HEK293T (cell line): ENCODE results near the gene ZNRF3.

Experiments used
- CTCF ChIA-PET: fragments of 350-600 bp; formaldehyde crosslinking; extraction: SDS; loops from one replicate; lab custom pipeline; 2021; ENCODE audit warnings: antibody characterized with exemption, inconsistent platforms; lab: Yijun Ruan, JAX
- POLR2A ChIA-PET: fragments of 350-600 bp; formaldehyde crosslinking; extraction: SDS; loops from one replicate; lab custom pipeline; 2020; ENCODE audit warnings: antibody characterized with exemption, inconsistent platforms; lab: Yijun Ruan, JAX
- DNase-seq: peaks from one replicate; pipeline ENCODE4 v3.0.0; 2012; ENCODE audit warnings: mixed read lengths; ENCODE audit errors: extremely low spot score
- ARNT ChIP-seq: fragments of 450-650 bp; IDR thresholded peaks from 2 replicates; pipeline ENCODE4 v1.6.1; 2017; ENCODE audit warnings: mild to moderate bottlenecking
- BHLHE40 ChIP-seq: fragments of 450-650 bp; IDR thresholded peaks from 2 replicates; pipeline ENCODE4 v1.6.1; 2016; ENCODE audit warnings: mild to moderate bottlenecking, moderate library complexity, borderline replicate concordance
- CTBP1 ChIP-seq: fragments of 450-650 bp; IDR thresholded peaks from 2 replicates; pipeline ENCODE4 v1.6.1; 2016; ENCODE audit warnings: borderline replicate concordance
- ELF4 ChIP-seq: fragments of 450-650 bp; IDR thresholded peaks from 2 replicates; pipeline ENCODE4 v1.6.1; 2017; ENCODE audit warnings: antibody characterized with exemption
- FOXA1 ChIP-seq: fragments of 450-650 bp; IDR thresholded peaks from 2 replicates; pipeline ENCODE4 v1.6.1; 2016; ENCODE audit warnings: mild to moderate bottlenecking
- FOXK2 ChIP-seq: fragments of 450-650 bp; IDR thresholded peaks from 2 replicates; pipeline ENCODE4 v1.6.1; 2016; ENCODE audit warnings: mild to moderate bottlenecking
- FOXM1 ChIP-seq: fragments of 450-650 bp; IDR thresholded peaks from 2 replicates; pipeline ENCODE4 v1.6.1; 2017; ENCODE audit warnings: mild to moderate bottlenecking, borderline replicate concordance
- HDGF ChIP-seq: fragments of 450-650 bp; IDR thresholded peaks from 2 replicates; pipeline ENCODE4 v1.6.1; 2017; ENCODE audit warnings: antibody characterized with exemption, borderline replicate concordance
- L3MBTL2 ChIP-seq: fragments of 450-650 bp; conservative IDR thresholded peaks from 2 replicates; pipeline ENCODE4 v1.6.1; 2016; ENCODE audit warnings: mild to moderate bottlenecking
- LEF1 ChIP-seq: fragments of 450-650 bp; IDR thresholded peaks from 2 replicates; pipeline ENCODE4 v1.6.1; 2017; ENCODE audit warnings: mild to moderate bottlenecking, borderline replicate concordance
- NFRKB ChIP-seq: fragments of 450-650 bp; IDR thresholded peaks from 2 replicates; pipeline ENCODE4 v1.6.1; 2016; ENCODE audit warnings: mild to moderate bottlenecking, moderate library complexity
- SP1 ChIP-seq: fragments of 450-650 bp; IDR thresholded peaks from 2 replicates; pipeline ENCODE4 v1.6.1; 2017
- SUZ12 ChIP-seq: fragments of 450-650 bp; IDR thresholded peaks from 2 replicates; pipeline ENCODE4 v1.6.1; 2016; ENCODE audit warnings: mild to moderate bottlenecking
- TARDBP ChIP-seq: fragments of 450-650 bp; IDR thresholded peaks from 2 replicates; pipeline ENCODE4 v1.6.1; 2016
- ZNF384 ChIP-seq: fragments of 450-650 bp; IDR thresholded peaks from 2 replicates; pipeline ENCODE4 v1.6.1; 2016
- TF ChIP-seq, protein P1 (sequence below): fragments of 450-650 bp; IDR thresholded peaks from 2 replicates; pipeline ENCODE4 v1.6.1; 2016

The ZNRF3 gene

GRCh38 chr22:28953976-28954880 lies 70.9 kb downstream of the ZNRF3 start:
- ChIA-PET POLR2A (no interaction called here), CTCF (no interaction called here)
- DNase-seq, result no peak
- TF ChIP-seq ZNF384, result no peak
- TF ChIP-seq FOXM1, result no peak
- TF ChIP-seq, protein P1, sequence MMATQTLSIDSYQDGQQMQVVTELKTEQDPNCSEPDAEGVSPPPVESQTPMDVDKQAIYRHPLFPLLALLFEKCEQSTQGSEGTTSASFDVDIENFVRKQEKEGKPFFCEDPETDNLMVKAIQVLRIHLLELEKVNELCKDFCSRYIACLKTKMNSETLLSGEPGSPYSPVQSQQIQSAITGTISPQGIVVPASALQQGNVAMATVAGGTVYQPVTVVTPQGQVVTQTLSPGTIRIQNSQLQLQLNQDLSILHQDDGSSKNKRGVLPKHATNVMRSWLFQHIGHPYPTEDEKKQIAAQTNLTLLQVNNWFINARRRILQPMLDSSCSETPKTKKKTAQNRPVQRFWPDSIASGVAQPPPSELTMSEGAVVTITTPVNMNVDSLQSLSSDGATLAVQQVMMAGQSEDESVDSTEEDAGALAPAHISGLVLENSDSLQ, result no peak
- TF ChIP-seq L3MBTL2, result no peak

- DNase-seq, result no peak
- CTCF ChIA-PET, result no interaction called here
- TF ChIP-seq ARNT (no peak), NFRKB (no peak), BHLHE40 (no peak), FOXM1 (no peak), CTBP1 (no peak), LEF1 (no peak), ZNF384 (no peak), TARDBP (no peak), SP1 (no peak), FOXK2 (no peak), SUZ12 (no peak)
- TF ChIP-seq, protein P1, result no peak
- POLR2A ChIA-PET, result no interaction called here
Measured at GRCh38 chr22:28955817-28956216, 72.4 kb downstream of the ZNRF3 start.

- DNase-seq, result no peak
- no peak for TF ChIP-seq ZNF384
- TF ChIP-seq ARNT, result no peak
- TF ChIP-seq NFRKB, result no peak
- no peak for TF ChIP-seq L3MBTL2
- no peak for TF ChIP-seq FOXA1
- TF ChIP-seq, protein P1, result no peak
- TF ChIP-seq HDGF, result no peak
- no peak for TF ChIP-seq ELF4
- no peak for TF ChIP-seq TARDBP
- no peak for TF ChIP-seq FOXK2
- TF ChIP-seq BHLHE40, result no peak
- TF ChIP-seq SP1, result no peak
- no peak for TF ChIP-seq FOXM1
- no peak for TF ChIP-seq CTBP1
- no peak for TF ChIP-seq LEF1
- TF ChIP-seq SUZ12, result no peak
- POLR2A ChIA-PET, result no interaction called here
- CTCF ChIA-PET, result no interaction called here
Measured at GRCh38 chr22:28956506-28956905, 73.1 kb downstream of the ZNRF3 start.

GRCh38 chr22:28958611-28959010 lies 75.2 kb downstream of the ZNRF3 start:
- ChIA-PET POLR2A (no interaction called here), CTCF (no interaction called here)
- DNase-seq, result no peak
- no peak for TF ChIP-seq HDGF
- TF ChIP-seq, protein P1, result no peak
- no peak for TF ChIP-seq SP1
- TF ChIP-seq FOXK2, result no peak

DNA sequence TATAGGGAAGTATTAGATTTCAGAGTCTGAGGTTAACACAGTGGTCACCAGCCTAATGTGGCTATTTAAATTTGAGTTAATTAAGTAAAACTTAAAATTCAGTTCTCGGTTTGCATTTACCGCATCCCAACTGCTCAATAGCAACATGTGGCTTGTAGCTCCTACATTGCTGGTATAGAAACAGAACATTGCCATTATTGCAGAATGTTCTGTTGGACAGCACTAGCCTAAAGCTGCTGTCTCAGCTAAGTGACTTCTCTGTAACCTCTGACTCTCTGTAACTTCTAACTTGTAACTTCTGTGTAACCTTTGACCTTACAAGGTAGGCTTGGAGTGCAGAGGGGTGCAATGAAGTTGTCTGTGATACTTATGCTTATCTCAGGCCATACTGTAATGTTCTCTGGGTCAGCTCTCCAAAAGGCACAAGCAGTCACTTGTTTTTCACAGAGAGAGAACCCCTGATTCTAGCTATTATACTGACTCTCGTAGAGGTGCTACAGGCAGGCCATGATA lies 78.7 kb downstream of the ZNRF3 start:
- ChIA-PET POLR2A (interaction anchor here (0.8 kb wide), 1 partner anchor 16 kb away, joined by 3 read pairs; no protein-coding TSS in a partner anchor), CTCF (interaction anchor here (0.8 kb wide), 1 partner anchor 31 kb away, joined by 3 read pairs; no protein-coding TSS in a partner anchor)
- no peak for DNase-seq
- TF ChIP-seq TARDBP (no peak), CTBP1 (no peak), BHLHE40 (no peak), HDGF (no peak), SUZ12 (no peak), LEF1 (no peak), L3MBTL2 (no peak), NFRKB (no peak), FOXK2 (no peak), ELF4 (no peak), FOXM1 (no peak), ZNF384 (no peak), ARNT (no peak), FOXA1 (no peak), SP1 (no peak)
- TF ChIP-seq, protein P1, result no peak
